Spleen (tissue), 7 donors: ENCODE data around the gene FKBP4.

Experiments
- POLR2A ChIP-seq, 3 donors: fragments of 450-650 bp; IDR thresholded peaks; one replicate each; pipeline ENCODE4 v1.5.1; 2017; ENCODE audit warnings: antibody characterized with exemption in 3 of 3, mild to moderate bottlenecking in 1 of 3
- POLR2AphosphoS5 ChIP-seq, 3 donors: sonication (generic); formaldehyde crosslinking; IDR thresholded peaks; one replicate each; pipeline ENCODE4 v1.5.1; 2017; ENCODE audit warnings: antibody characterized with exemption in 3 of 3
- TF ChIP-seq, protein P1 (sequence below), 11 experiments: fragments of 200-600 bp in 7 of 11; fragments of 450-650 bp in 4 of 11; sonication (generic) in 4 of 11; IDR thresholded peaks in 8 of 11; conservative IDR thresholded peaks in 3 of 11; 1 replicate in 7 of 11; 2 replicates in 4 of 11; pipeline versions ENCODE4 v1.4.0 to v1.8.0; 2016 to 2021; ENCODE audit warnings: antibody characterized with exemption in 11 of 11, inconsistent platforms in 4 of 11, mild to moderate bottlenecking in 1 of 11
- donor health status: DM: no; HTN: no; CAD: no; lungs with moderate emphysema.
- donor health status: DM: no; HTN: no; CAD: no.
- donor health status: DM: no; HTN: no; CAD: no.

DNA sequence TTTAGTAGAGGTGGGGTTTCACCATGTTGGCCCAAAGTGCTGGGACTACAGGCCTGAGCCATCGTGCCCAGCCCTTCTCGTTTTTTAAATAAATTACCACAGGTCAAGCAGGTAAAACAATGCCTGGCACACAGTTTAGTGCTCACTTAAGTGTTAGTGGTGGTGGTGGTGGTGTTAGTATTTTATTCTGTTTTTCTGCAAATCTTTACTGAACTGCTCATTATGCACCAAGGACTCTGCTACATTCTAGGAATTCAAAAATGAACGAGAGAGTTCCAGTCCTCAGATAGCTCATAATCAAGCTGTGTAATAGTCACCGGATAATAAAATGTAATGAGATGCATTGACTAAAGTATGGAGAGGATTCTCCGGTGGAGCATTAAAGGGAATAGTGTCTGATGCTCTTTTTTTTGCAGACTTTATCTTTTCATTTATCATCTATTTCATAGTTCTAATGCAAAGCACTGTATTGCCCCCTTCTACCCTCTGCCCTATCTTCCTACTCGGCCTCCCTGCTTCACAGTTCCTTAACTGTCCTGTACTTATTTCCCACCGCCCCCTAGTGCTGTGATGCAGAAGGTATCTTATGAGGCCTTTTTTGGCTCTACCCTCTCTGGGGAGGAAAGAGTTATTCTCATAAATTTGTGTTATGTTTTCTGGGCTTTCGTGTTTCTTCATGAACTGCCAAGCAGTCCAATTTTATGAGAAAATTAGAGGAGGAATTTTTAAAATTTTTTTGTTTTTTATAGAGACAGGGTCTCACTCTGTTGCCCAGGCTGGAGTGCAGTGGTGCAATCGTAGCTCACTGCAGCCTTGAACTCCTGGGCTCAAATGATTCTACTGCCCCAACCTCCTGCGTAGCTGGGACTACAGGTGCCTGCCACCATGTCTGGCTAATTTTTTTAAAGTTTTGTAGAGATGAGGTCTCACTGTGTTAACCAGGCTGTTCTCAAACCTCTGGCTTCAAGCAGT lies 18.7 kb downstream of the FKBP4 start:
- no peak for TF ChIP-seq POLR2A (IDR thresholded peaks at IDR 0.05)
- TF ChIP-seq, protein P1, sequence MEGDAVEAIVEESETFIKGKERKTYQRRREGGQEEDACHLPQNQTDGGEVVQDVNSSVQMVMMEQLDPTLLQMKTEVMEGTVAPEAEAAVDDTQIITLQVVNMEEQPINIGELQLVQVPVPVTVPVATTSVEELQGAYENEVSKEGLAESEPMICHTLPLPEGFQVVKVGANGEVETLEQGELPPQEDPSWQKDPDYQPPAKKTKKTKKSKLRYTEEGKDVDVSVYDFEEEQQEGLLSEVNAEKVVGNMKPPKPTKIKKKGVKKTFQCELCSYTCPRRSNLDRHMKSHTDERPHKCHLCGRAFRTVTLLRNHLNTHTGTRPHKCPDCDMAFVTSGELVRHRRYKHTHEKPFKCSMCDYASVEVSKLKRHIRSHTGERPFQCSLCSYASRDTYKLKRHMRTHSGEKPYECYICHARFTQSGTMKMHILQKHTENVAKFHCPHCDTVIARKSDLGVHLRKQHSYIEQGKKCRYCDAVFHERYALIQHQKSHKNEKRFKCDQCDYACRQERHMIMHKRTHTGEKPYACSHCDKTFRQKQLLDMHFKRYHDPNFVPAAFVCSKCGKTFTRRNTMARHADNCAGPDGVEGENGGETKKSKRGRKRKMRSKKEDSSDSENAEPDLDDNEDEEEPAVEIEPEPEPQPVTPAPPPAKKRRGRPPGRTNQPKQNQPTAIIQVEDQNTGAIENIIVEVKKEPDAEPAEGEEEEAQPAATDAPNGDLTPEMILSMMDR (IDR thresholded peaks at IDR 0.05 in 8 of 11, conservative IDR thresholded peaks at IDR 0.05 in 3 of 11), result peak in 10 of 11 experiments; percentile 30 to 68 (median 57)
- TF ChIP-seq POLR2AphosphoS5 (IDR thresholded peaks at IDR 0.05), result no peak
